GM18858 (cell line): ENCODE measurements around the gene GCNT3.

Experiments used
- ATAC-seq: cut with Tn5 transposase; IDR thresholded peaks from one replicate; pipeline ENCODE4 v1.9.1; 2021; ENCODE audit not compliant: unreplicated experiment

Gene GCNT3, protein sequence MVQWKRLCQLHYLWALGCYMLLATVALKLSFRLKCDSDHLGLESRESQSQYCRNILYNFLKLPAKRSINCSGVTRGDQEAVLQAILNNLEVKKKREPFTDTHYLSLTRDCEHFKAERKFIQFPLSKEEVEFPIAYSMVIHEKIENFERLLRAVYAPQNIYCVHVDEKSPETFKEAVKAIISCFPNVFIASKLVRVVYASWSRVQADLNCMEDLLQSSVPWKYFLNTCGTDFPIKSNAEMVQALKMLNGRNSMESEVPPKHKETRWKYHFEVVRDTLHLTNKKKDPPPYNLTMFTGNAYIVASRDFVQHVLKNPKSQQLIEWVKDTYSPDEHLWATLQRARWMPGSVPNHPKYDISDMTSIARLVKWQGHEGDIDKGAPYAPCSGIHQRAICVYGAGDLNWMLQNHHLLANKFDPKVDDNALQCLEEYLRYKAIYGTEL

DNA sequence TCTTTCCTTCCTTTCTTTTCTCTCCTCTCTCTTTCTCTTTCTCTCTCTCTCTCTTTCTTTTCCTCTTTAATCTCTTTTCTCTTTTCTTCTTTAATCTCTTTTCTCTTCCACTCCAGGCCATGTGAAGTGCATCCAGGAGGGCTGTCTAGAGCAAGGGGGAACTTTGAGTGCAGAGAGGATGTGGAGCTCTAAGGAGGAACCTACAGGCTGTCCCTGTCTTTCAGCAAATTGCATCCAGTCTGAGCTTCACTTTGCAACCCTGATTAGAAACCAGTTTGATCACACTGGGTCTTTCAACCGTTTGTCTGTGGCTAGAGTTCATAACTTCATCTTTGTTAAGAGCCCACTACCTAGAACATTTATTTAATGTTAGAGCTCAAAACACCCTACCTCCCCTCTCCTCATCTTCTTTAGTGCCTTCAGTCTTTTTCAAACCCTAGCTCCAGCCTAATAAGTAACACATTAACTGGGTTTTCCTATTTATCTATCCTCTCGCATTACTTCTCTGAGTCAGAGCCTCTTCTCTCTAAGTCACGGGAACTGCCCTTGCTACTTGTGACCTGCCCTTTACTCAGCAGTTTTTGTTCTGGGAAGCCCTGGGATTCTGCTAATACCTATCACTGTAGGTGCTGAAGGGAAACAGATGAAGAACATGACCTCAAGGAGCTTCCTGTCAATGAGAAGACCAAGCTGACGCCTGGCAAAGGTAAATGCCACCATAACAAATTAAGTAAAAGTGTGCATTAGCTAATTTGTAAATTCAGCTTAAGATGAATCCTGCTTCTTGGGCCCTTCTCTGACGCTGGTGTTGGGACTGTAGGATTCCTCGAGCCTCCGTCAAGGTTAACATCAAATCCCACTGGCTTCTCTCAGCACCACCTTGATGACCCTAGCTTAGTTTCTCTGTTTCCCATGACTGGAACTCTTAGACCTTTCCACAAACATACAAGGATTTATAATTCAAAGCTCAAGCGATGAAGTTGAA lies at the start of gene GCNT3:
GCNT3 (plus strand) TSS at position 508 of the 985 bp plus-strand sequence. CDS start 6,456 bp downstream, outside the sequence.
- ATAC-seq = no peak

GRCh38 chr15:59562448-59563186 lies 49.0 kb upstream of the GCNT3 start:
- ATAC-seq = no peak

GRCh38 chr15:59565299-59565698 lies 46.3 kb upstream of the GCNT3 start:
- ATAC-seq = no peak

- no peak for ATAC-seq
Measured at GRCh38 chr15:59567324-59567723, 44.3 kb upstream of the GCNT3 start.

- no peak for ATAC-seq
Measured at GRCh38 chr15:59569477-59569876, 42.1 kb upstream of the GCNT3 start.

DNA sequence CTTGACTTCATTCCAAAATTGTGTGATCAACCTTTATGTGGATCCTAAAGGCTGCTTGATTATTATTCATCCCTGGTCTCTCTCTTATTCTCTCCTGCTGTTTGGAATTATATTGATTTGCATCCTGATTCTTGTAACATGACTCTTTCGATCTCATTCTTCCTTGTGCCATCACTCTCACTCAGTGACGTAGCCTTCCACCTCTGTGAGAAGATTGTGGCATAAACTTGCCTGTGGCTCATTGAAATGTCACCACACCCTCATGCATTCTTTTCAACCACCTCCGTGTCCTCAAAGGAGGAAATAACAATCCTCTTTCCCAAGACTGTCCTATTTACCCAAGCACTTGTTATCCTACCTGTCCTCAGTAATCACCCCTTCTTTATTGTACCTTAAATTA lies 41.3 kb upstream of the GCNT3 start:
- ATAC-seq = no peak

- ATAC-seq = no peak
Measured at GRCh38 chr15:59571606-59572005, 40.0 kb upstream of the GCNT3 start.

DNA sequence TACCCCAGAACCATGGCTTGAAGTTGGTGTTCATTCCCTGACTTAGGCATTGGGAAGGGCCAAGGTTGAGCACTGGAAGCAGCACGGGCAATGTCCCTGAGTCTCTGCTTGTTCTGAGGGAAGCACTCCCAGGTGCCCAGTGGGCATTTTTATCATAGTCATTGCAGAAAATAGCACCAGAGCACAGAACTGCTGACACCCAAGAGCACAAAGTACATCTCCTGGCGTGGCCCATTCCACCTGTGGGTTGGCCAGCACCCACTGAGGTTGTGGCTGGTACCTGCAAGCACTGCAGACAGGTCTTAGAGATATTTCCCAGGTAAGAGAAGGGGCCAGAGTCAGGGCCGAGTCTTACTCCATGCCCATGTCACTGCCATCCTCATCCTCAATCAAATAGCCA lies 28.5 kb upstream of the GCNT3 start:
- no peak for ATAC-seq

DNA sequence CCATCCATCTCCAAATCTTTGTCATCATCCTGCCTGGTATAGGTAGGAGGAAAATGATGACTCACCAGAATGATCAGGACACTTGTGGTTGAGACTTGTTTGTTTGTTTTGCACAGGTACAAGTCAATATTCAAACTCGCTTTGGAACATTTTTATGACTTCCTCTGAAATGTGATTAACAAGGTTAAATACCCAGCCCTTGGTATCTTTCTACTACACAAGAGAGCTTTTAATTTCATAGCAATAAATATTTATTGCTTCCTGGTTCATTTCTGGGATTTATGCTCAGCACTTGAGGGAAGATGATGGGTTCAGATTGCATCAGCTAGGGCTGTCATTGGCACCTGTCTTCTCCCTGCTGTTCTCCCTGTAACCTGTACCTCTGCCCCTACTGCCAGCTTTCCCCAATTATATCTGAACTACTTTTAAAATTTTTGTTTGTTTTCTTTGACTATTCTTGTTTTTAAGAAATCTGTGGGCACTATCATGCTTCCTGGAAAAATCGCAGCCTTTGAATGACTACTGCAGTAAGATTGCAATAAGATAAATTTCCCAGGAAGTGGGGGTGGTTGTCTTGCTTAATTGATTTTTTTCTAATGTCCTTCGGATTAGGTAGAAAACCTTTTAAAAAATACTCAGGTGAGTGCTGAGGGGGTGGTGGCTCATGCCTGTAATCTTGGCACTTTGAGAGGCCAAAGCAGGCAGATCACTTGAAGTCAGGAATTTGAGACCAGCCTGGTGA lies 24.3 kb upstream of the GCNT3 start:
- ATAC-seq = no peak

- ATAC-seq = no peak
Measured at GRCh38 chr15:59590027-59590426, 21.6 kb upstream of the GCNT3 start.

- ATAC-seq = no peak
Measured at GRCh38 chr15:59591356-59591755, 20.2 kb upstream of the GCNT3 start.

DNA sequence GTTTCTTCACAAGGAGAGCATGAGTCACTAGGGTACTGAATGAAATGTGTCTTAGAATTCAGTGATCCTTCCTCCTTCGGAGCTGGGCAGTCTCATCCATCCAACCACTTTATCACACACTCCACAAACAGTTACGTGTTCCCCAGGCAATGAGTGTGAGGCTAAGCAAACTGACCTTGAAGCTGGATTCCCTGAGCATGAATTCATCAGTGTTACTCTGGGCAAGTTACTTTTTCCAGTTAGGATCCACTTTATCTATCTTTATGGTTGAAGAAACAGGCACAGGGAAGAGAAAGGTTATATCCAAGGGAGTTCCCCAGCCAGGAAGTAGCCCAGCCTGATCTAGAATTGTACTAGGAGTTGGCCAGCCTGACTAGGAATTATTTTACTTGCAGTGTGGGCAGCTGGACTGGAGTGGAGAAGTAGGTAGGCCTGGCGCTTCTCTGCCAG lies 17.1 kb upstream of the GCNT3 start:
- no peak for ATAC-seq

GRCh38 chr15:59594991-59595390 lies 16.6 kb upstream of the GCNT3 start:
- no peak for ATAC-seq

GRCh38 chr15:59595434-59595915 lies 16.1 kb upstream of the GCNT3 start:
- no peak for ATAC-seq

GRCh38 chr15:59596640-59597039 lies 14.9 kb upstream of the GCNT3 start:
- ATAC-seq = no peak

DNA sequence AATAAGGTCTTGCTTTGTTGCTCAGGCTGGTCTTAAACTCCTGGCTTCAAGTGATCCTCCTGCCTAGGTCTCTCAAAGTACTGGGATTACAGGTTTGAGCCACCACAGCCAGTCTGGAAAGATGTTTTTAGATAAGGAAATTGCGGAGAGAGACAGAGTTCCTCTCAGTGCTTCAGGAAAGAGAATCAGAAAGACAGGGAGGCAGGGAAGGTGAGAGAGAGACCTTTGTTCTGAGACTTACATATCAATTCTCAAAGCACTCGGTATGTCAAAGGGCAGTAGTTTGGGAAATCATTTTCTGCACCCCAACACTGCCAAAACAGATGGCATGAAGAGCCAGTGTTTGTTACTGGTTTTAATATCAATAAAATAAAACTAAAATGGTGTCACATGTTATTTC lies 13.1 kb upstream of the GCNT3 start:
- ATAC-seq = no peak

DNA sequence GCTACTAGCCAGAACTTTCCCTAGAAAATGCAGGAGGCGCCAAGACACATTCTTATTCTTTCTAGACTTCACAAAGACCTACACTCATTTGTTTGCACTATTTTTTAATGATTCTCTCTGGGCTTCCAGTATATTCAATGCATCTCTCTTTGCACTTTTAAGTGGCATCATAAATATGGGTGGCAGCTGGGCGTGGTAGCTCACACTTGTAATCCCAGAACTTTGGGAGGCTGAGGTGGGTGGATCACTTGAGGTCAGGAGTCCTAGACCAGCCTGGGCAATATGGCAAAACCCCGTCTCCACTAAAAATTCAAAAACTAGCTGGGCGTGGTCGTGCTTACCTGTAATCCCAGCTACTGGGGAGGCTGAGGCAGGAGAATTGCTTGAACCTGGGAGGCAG lies 5.6 kb upstream of the GCNT3 start:
- no peak for ATAC-seq

- ATAC-seq = no peak
Measured at GRCh38 chr15:59609730-59610712, 1.6 kb upstream of the GCNT3 start.

DNA sequence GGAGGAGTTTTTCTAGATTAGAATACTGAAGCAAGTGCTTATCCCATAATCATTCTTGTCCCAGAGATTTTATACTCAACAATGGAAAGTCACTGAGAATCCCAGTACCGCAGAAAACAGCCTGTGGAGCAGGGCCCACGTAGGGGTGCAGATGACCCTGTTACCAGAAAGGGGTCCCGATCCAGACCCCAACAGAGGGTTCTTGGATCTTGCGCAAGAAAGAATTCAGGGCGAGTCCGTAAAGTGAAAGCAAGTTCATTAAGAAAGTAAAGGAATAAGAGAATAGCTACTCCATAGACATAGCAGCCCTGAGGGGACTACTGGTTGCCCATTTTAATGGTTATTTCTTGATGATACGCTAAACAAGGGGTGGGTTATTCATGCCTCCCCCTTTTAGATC lies 2.6 kb downstream of the GCNT3 start:
- no peak for ATAC-seq
